GM19025 (cell line): ENCODE results near the gene GJB4.

Experiments
- ATAC-seq: cut with Tn5 transposase; IDR thresholded peaks from one replicate; pipeline ENCODE4 v1.9.1; 2021; ENCODE audit warnings: mild to moderate bottlenecking, low read depth, moderate library complexity; ENCODE audit not compliant: unreplicated experiment

The GJB4 gene

DNA sequence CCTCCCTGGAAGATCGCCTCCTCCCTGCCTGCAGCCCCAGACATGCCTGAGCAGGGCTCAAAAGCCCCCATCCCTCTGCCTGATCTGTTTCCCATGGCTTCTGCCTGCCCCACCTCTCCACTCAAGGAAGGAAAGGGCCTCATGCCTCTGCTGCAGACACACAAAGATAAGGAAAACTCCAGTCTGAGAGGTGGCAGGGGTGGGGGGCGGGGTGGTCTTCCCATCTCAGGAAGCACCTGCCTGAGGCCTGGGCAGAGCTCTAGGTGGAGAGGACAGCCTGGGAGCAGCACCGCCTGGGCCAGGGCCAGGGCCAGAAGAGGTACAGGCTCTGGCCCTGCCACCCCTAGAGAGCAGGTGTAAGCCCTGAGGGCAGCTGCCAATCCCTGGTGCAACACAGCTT lies 17.4 kb downstream of the GJB4 start:
- ATAC-seq: no peak

DNA sequence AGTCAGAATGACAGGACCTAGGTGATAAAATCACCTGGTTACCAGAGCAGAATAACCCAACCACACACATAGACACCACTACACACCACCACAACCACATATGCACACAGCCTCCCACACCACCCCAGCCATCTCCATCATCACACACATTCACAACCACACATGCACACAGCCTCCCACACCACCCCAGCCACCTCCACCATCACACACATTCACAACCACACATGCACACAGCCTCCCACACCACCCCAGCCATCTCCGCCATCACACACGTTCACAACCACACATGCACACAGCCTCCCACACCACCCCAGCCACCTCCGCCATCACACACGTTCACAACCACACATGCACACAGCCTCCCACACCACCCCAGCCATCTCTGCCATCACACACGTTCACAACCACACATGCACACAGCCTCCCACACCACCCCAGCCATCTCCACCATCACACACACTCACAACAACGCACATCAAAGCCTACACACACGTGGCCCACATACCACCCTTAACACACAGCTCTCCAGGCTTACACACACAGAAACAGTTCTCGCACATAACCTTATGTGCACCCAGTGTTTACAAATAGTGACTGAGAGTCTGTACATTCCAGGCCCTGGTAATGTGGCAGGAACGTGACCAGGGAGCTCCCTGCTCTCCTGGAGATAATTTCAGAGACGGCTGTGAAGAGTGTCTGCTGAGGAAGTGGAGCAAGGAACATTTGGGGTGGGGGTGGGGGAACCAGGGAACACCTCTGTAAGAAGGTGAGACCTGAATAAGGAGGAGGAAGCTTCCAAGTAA lies 18.2 kb downstream of the GJB4 start:
- no peak for ATAC-seq

DNA sequence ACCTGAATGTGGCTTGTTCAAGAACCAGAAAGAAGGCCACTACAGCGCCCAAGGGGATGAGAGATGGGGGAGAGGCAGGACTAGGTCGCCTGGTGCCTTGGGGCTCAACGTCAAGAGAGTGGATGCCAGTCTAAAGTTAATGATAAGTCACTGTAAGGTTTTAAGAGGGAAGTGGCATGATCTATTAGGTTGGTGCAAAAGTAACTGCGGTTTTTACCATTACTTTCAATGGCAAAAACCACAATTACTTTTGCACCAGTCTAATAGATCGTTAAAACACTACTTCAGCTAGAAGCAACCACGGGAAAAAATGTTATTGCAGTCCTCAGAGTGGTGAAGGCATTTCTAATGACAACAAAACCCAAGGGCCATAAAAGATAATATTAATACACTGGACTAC lies 18.8 kb downstream of the GJB4 start:
- no peak for ATAC-seq

DNA sequence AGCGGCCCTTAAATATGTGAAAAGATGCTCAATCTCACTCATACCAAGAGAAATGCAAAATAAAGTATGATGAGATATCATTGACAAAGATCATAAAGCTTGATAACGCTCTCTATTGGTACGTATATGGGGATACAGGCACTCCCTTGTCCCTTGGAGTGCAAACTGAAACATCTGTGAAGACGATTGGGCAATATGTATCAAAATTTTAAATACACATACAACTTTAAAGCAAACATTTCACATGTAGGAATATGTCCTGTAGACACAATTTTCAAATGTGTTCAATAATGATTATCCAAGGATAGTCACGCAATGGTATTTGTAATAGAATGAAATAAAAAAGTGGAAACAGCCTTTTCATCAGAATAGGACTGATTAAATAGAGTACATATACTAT lies 19.5 kb downstream of the GJB4 start:
- no peak for ATAC-seq

DNA sequence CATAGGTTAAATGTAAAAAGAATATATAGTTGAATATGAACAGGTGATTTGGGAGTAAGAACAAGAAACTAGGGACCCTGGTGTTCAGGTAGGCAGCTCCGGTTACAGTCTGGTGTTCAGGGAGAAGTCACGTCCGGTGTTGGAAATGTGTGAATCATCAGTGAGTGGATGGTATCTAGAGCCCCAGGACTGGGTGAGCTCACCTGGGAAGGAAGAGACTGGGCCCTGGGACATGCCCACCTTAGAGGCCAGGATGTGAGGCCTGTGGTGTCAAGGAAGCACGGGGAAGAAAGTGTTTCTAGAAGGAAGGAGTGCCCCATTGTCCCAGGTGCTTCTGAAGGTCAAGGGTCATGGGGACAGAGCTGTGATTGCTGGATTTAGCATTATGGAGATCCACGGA lies 20.0 kb downstream of the GJB4 start:
- no peak for ATAC-seq

DNA sequence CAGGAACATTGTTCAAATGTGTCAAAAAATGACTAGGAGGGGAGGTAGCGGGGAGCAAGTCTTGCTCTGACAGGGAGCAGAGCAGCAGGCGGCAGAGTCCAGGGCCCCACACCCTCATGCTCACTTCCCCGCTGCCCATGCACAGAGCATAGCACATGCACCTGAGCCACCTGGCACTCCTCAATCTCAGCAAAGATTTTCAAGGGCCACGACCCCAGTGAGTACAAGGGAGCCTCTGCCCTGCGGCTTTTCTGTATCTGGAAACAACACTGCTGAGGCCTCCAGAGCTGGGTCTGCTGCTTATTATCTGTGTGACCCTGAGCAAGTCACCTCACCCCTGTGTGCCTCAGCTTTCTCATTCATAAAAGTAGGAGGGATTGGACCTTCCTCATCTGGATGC lies 20.4 kb downstream of the GJB4 start:
- ATAC-seq: no peak

DNA sequence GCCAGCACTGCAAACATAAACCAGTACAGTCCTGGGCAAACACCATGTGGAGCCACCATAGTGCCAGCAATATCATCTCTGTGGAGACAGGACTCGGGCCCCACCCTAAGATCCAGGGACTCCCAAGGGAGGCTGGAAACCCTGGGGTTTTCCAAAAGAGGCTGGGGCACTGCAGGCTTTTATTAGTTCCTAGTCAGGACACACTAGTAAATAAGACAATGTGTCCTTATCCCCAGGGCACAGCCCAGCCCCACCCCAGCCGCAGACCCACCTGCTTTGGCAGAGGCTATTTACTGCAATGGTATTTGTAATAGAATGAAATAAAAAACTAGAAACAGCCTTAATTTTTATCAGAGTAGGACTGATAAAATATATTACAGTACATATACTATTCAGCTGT lies 21.0 kb downstream of the GJB4 start:
- ATAC-seq: no peak

DNA sequence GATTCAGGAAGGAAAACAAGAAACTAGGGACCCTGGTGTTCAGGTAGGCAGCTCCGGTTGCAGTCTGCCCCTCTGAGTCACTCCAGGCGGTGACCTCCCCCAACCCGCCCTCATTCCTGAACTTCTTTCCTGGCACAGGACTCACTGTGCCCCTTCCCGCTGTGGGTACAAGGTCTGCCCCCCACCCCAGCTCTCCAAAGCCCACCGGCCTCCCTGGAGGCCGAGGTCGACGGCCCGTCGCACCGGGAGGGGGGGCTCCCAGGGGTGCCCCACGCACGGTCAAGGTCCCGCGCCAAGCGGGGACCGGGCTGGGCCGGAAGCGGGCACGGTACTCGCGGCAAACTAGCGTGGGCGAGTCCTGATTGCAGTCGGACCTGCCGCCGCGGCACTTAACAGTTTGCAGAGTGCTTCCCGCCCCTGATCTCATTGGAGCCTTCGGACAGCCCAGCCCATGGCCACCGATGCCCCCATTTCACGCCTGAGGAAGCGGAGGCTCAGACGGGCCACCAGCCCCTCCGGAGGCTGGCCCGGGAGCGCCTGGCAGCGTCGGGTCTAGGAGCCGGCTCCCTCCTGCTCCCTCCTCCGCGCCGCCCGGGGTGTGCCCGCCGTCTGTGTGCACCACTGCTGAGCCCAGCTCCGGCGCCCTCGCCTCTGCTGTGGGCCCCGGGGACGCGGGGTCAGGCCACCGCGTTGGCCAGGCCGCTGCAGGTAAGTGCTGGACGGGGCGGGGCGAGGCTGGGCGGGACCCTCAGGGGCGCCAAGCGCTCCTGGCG lies 21.7 kb downstream of the GJB4 start, which contains the start of gene GJB3:
Gene GJB3 (plus strand): TSS at position 144 of the 773 bp plus-strand sequence. CDS start 3,549 bp downstream, outside the sequence.
- no peak for ATAC-seq

DNA sequence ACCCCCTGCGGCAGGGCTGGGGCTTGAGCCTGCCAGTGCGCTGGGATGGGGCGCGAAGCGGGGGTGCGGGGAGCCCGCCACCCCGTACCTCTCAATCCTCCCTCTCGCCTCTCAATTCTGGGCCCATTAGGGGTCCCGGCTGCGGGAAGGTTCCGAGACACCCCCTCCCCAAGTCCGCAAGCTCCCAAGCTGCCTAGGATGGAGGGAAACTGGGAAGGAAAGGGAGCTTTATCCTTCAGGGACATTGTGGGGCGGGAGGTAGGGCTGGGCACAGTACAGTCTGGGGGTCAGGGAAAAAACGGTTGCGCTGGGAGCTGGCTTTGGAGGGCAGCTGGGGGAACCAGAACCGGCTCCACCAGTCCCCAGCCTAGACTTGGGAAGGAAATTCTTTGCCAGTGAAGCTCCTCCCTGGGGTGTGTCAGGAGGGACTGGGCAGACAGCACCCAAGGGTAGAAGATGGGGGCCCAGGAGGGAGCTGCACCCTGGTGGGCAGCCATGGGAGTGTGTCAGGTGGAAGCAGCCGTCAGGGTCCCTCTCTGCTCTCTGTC lies 22.4 kb downstream of the GJB4 start:
- ATAC-seq: no peak

DNA sequence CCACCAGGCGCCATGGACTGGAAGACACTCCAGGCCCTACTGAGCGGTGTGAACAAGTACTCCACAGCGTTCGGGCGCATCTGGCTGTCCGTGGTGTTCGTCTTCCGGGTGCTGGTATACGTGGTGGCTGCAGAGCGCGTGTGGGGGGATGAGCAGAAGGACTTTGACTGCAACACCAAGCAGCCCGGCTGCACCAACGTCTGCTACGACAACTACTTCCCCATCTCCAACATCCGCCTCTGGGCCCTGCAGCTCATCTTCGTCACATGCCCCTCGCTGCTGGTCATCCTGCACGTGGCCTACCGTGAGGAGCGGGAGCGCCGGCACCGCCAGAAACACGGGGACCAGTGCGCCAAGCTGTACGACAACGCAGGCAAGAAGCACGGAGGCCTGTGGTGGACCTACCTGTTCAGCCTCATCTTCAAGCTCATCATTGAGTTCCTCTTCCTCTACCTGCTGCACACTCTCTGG lies 25.2 kb downstream of the GJB4 start:
- no peak for ATAC-seq

DNA sequence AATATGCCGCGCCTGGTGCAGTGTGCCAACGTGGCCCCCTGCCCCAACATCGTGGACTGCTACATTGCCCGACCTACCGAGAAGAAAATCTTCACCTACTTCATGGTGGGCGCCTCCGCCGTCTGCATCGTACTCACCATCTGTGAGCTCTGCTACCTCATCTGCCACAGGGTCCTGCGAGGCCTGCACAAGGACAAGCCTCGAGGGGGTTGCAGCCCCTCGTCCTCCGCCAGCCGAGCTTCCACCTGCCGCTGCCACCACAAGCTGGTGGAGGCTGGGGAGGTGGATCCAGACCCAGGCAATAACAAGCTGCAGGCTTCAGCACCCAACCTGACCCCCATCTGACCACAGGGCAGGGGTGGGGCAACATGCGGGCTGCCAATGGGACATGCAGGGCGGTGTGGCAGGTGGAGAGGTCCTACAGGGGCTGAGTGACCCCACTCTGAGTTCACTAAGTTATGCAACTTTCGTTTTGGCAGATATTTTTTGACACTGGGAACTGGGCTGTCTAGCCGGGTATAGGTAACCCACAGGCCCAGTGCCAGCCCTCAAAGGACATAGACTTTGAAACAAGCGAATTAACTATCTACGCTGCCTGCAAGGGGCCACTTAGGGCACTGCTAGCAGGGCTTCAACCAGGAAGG lies 25.8 kb downstream of the GJB4 start:
- no peak for ATAC-seq

DNA sequence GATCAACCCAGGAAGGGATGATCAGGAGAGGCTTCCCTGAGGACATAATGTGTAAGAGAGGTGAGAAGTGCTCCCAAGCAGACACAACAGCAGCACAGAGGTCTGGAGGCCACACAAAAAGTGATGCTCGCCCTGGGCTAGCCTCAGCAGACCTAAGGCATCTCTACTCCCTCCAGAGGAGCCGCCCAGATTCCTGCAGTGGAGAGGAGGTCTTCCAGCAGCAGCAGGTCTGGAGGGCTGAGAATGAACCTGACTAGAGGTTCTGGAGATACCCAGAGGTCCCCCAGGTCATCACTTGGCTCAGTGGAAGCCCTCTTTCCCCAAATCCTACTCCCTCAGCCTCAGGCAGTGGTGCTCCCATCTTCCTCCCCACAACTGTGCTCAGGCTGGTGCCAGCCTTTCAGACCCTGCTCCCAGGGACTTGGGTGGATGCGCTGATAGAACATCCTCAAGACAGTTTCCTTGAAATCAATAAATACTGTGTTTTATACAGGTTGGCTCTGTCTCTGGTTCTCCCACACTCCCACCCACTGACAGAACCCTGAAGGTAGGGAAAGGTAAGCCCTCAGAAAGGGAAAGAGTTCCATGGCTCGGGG lies 26.4 kb downstream of the GJB4 start:
- no peak for ATAC-seq

DNA sequence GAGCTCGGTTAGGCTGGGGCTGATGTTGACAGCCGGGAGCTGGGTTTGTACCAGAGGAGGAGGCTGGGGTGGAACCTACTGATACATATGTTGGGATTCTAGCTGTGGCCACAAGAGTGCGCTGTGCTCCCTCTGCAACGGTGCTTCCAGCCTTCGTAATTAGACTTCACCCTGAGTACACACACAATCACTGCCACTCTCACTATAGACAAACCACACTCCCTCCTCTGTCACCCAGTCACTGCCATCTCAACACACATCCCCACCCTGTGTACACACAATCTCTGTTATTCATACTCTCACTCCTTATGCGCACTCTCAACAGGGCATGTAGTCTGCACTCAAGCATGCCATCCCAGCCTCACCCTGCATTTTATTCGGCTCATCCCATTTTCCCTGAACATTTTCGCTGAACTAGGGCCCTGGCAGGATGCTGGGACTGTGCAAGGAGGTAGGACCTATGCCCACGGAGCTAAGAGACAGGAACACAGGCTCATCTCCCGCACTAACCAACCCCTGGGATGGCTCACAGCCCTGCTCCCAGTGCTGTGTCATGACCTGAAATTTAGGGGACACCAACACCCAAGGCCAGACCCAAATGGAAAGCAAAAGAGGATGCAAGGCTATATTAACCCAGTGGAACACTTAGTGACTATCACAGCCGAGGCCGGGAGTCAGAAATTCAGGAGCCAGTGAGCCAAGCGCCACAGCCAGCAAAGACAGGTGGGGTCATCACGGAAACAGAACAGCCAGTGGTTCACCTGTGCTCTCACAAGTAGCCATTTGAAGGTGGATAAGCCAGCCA lies 27.2 kb downstream of the GJB4 start:
- no peak for ATAC-seq

DNA sequence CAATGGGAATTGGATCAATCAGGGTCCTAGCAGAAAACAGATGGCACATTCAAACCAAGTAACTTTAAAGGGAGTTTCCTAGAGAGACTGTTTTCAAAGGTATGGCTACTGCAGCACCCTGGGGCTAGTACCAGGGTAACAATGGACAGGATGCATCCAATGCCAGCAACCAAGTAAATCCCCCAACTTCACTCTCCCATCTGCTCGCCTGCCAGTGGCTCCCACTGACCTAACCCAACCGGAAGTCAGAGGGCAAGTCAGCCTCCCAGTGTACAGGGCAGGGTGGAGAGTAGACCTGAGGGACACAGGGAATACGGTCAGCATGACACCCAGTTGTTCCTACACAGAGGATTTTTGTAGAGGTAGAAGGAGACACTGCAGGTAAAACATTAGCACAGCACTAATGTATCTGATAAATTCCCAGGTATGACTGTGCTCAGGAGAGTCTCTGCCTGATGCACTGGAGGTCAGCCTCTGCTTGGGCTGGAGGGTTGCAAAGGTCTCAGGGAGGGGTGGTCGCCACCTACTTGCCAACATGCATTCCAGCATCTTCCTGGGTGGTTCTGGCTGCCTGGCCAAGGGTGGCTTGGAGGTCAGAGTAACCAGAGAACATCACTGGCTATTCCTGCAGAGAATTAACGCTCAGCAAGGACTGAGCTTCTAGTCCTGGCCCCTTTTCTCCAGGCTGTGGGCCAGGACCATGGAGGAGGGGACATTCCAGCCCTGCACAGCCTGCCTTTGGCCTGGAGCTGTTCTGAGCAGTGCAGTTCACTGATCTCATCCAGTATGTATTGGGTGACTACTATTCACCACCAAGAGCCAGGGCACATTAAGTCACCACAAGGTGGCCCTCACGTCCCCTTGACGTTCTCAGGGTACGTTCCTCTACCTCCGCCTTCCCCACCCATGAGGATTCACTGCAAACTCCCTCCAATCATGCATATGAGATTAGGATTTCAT lies 28.2 kb downstream of the GJB4 start:
- no peak for ATAC-seq

DNA sequence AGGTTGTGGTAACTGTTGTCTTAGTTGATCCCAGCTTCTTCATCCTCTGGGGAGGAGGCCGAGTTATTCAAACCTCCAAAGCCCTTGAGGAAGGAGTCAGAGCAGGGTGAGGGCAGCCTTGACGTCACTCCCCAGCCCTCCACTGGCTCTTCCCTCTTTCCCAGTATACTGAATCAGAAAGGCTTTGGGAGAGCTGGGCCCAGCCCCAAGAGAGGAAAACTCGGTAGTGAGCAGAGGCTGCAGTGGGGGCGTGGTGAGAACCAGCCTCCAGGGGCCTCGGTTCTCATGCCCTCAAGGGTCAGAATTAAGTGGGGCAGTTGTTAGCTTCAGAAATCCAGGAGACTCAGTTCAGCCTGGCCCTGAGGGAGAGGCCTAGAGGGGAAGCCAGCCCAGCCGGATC lies 31.4 kb downstream of the GJB4 start:
- ATAC-seq: no peak

DNA sequence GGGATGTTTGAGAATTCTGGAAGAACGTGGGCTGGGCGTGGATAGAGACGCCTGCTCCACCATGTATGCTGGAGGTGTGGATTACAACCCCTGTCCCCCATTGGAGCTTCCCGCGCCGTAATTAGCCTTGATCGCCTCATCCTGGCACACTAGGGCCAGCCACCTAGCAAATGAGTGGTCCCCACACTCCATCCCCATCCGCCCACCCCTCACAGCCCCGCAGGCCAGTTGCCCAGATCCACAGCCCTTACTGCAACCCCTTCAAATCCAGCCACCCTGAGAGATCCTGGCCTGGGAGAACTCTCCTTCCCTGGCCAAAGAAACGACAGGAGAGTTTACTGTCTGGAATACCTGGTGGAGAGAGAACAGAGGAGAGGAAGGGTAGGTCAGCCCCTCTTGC lies 32.9 kb downstream of the GJB4 start:
- no peak for ATAC-seq

DNA sequence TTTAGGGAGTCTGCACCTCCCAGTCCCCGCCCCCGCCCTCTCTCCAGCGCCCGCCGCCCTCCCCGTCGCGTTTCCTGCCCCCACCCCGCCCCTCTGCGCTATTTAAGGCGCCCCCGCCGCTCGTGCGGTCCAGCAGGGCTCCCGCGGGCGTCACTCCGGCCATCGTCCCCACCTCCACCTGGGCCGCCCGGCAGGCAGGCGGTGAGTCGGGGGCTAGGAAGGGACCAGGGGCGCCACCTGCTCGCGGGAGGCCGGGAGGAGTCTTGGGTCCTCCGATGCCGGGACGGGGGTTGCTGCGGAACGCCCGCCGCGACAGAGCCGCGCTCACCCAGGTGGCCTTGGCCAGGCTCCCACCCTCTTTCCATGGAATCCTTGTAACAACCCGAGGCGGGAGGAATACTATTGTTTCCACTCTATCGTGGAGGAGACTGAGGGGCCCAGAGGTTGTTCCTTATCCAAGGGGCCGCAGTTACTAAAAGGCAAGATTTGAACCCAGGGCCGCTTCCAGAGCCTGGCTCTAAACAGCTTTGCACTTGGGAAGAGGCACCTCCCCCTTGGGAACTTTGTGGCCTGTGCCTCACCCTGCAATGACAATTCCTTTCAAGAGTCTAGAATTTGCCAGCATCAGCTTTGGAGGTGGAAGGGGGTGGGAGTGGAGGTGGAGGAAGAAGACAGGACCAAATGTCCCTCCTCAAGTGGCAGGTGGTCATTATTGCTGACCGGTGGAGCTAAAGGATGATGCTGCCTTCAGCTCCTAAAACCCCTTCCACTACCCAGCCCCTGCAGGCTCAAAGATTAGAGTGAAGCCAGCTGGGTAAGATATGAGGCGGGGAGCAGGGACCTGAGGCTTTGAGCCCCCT lies 33.6 kb downstream of the GJB4 start, which contains the start of gene GJA4:
Gene GJA4 (plus strand): TSS at position 132 of the 860 bp plus-strand sequence. CDS start 1,215 bp downstream, outside the sequence.
- no peak for ATAC-seq
